GM12801 (cell line): ENCODE data around the gene PXYLP1.

ENCODE experiments used
- TF ChIP-seq, protein P1 (sequence below): IDR thresholded peaks from one replicate; pipeline ENCODE4 v1.5.1; 2011; ENCODE audit warnings: control low read depth; ENCODE audit not compliant: insufficient read length; ENCODE audit errors: extremely low read depth

PXYLP1 gene

DNA sequence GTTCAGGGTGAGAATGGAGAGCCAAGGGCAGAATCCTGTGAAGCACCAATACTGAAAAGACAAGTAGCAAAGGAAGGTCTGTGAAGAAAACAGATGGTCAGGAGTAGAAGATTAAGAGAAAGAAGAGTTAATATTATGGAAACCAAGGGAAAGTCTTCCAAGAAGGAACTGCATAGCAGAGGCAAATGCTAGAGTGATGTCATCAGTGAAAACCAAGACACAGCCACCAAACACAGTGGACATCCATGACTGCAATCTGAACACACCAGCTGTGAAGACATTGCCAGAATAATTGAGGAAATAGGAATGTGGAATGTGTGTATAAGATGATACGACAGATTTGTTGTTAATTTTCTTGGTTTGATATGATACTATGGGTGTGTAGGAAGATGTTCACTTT lies 109.9 kb downstream of the PXYLP1 start:
- TF ChIP-seq, protein P1, sequence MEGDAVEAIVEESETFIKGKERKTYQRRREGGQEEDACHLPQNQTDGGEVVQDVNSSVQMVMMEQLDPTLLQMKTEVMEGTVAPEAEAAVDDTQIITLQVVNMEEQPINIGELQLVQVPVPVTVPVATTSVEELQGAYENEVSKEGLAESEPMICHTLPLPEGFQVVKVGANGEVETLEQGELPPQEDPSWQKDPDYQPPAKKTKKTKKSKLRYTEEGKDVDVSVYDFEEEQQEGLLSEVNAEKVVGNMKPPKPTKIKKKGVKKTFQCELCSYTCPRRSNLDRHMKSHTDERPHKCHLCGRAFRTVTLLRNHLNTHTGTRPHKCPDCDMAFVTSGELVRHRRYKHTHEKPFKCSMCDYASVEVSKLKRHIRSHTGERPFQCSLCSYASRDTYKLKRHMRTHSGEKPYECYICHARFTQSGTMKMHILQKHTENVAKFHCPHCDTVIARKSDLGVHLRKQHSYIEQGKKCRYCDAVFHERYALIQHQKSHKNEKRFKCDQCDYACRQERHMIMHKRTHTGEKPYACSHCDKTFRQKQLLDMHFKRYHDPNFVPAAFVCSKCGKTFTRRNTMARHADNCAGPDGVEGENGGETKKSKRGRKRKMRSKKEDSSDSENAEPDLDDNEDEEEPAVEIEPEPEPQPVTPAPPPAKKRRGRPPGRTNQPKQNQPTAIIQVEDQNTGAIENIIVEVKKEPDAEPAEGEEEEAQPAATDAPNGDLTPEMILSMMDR = no peak

DNA sequence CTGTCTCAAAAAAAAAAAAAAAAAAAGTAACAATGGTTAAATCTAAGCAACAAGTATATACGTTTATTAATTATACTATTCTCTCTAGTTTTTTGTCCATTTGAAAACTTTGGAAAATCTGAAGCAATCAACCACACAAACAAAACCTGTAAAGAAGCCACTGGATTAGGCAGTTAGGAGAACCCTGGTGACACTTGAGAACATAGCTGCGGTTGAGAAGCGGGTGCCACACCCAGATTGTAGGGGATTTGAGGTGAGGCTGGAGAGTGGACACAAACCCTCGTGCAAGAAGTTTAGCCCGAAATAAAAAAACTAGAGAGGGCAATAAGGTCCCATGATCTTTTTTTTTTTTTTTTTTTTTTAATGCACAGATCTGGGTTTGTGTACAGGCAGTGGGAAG lies 110.8 kb downstream of the PXYLP1 start:
- TF ChIP-seq, protein P1 = no peak

DNA sequence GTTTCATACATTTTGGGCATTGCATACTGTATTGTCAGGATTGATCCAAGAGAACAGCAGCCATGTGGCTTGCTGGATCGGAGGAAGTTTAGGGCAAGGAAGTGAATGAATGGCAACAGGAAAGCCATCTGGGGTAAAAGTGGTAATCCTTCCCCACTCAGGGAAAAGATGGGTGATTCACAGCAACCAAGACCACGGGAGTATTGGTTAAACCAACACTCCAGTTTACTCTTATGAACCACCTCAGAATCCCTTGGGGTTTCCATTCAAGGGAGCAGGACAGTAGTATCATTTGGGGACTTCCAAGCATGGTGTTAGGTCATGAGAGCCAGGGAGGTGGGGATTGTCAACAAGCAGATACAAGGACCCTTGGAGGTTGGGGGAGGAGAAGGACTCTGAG lies 111.5 kb downstream of the PXYLP1 start:
- TF ChIP-seq, protein P1 = no peak

DNA sequence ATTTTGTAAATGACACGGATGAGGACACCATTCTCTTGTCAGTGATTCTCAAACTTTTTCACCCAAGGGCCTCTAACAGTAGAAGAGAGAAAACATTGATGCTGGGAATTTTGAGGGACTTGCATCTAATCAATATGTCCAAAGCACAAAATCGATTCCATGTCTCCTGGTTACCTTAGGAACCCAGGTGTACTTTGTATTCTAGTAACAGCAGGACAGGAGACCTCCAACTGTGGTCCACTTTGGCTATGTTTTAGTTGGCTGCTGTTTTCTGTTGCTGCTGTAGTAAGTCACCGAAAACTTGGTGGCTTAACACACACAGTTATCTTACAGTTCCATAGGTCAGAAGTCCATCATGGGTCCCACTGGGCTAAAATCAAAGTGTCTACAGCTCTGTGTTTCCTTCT lies 112.2 kb downstream of the PXYLP1 start:
- TF ChIP-seq, protein P1 = no peak
